ENCODE measurements around the gene RECQL5. TPM values are rescaled to one million over a fixed set of nuclear protein-coding genes. Genes with fewer than 3 reads are reported as not detected.

The RECQL5 gene
- polyA plus RNA-seq, 4 donors: 23.0 to 62.8 (median 36.7) TPM

GRCh38 chr17:75621489-75621888 lies 45.5 kb downstream of the RECQL5 start:
- DNase-seq (ENCODE audit: low read depth in 4 of 4, low spot score in 3 of 4): no peak

GRCh38 chr17:75619506-75620431 lies 47.2 kb downstream of the RECQL5 start:
- no peak for DNase-seq (ENCODE audit: low read depth in 4 of 4, low spot score in 3 of 4)

DNA sequence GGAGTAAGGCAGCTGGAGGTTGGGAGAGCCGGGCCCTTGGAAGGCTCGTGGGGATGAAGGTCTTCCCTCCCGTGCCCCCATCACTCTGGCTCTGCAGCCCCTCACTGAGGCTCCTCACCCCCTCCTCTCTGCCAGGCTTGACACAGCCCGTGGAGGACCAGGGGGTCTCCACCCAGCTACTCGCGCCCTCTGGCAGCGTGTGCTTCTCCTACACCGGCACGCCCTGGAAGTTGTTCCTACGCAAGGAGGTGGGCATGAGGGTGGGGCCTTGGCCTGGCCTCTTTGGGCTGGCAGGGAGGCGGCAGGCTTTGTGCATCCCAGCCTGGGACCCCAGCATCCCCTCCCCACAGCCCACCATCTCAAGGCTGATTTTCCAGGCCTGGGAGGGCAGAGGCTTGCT lies 49.3 kb downstream of the RECQL5 start:
- no peak for DNase-seq (ENCODE audit: low read depth in 4 of 4, low spot score in 3 of 4)

DNA sequence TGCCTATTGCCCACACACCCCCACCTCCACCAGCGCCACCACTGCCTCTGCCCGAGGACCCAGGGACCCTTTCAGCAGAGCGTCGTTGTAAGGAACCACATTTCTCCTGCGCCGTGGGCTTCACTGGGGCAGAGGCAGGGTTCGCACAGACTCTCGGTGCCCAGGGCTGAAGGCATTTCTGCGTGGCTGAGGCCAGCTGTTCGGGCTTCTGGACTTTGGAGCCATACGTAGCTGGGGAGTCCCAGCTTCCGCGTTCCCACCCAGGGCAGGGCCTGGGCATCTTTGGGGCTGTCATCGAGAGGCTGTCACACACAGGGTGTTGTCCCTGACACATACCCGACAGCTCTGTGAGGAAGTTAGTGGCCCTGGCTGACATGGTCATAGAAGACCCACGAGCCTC lies 49.7 kb downstream of the RECQL5 start:
- no peak for DNase-seq (ENCODE audit: low read depth in 4 of 4, low spot score in 3 of 4)

DNA sequence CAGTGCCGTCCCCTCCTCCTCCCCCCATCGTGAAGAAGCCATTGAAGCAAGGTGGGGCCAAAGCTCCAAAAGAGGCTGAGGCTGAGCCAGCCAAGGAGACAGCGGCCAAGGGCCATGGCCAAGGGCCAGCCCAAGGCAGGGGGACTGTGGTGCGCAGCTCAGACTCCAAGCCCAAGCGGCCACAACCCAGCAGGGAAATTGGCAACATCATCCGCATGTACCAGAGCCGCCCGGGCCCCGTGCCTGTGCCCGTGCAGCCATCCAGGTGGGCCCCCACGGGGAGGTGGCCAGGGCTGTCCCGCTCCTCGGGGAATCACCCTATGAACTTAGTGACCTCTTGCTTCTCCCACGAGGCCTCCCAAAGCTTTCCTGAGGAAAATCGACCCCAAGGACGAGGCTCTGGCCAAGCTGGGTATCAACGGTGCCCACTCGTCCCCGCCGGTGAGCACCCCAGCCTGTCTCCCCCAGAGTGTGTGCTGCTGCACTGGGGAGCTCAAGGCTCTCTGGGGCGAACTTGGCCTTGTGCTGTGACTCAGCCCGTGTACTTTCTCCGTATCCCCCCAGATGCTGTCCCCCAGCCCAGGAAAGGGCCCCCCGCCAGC lies 50.3 kb downstream of the RECQL5 start:
- DNase-seq (ENCODE audit: low read depth in 4 of 4, low spot score in 3 of 4): no peak

DNA sequence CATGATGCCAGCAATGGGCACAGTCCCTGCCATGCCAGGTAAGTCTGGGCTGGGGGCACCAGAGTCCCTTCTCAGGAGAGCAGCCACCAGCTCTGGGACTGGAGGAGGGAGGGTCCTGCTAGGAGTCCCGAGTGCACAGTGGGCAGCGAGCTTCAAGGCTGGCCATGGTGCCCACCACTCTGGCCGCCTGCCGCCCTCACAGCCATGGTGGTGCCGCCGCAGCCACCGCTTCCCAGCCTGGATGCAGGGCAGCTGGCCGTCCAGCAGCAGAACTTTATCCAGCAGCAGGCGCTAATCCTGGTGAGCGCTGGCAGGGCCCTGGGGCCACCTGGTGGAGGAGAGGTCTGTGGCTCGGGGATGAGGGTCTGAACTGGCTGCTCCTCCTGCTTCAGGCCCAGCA lies 51.7 kb downstream of the RECQL5 start:
- DNase-seq (ENCODE audit: low read depth in 4 of 4, low spot score in 3 of 4): no peak

- DNase-seq (ENCODE audit: low read depth in 4 of 4, low spot score in 3 of 4): no peak
Observed at GRCh38 chr17:75614556-75615270, 52.2 kb downstream of the RECQL5 start.

- DNase-seq (ENCODE audit: low read depth in 4 of 4, low spot score in 3 of 4): no peak
Observed at GRCh38 chr17:75614006-75614405, 52.9 kb downstream of the RECQL5 start.

DNA sequence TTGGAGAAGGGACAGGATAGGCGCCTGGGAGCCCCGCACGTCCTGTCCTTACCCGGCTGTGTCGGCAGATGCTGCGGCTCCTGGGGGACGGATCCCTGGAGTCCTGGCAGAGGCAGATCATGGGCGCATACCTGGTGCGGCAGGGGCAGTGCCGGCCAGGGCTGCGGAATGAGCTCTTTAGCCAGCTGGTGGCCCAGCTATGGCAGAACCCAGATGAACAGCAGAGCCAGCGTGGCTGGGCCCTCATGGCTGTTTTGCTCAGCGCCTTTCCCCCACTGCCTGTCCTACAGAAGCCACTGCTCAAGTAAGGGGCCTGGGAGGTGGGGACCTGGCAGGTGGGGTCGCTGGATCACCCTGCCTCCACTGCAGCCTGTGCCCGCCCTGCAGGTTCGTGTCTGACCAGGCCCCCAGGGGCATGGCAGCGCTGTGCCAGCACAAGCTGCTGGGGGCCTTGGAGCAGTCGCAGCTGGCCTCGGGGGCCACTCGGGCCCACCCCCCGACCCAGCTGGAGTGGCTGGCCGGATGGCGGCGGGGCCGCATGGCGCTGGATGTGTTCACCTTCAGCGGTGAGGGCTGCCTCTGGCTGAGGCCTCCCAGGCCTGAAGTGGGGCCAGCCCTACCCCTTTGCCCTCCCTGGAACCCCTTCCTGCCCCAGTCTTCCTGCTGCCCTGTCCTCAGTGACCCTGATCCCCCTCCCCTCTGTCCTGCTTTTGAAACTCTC lies 53.9 kb downstream of the RECQL5 start:
- no peak for DNase-seq (ENCODE audit: low read depth in 4 of 4, low spot score in 3 of 4)

- DNase-seq (ENCODE audit: low read depth in 4 of 4, low spot score in 3 of 4): no peak
Observed at GRCh38 chr17:75611851-75612429, 55.0 kb downstream of the RECQL5 start.

DNA sequence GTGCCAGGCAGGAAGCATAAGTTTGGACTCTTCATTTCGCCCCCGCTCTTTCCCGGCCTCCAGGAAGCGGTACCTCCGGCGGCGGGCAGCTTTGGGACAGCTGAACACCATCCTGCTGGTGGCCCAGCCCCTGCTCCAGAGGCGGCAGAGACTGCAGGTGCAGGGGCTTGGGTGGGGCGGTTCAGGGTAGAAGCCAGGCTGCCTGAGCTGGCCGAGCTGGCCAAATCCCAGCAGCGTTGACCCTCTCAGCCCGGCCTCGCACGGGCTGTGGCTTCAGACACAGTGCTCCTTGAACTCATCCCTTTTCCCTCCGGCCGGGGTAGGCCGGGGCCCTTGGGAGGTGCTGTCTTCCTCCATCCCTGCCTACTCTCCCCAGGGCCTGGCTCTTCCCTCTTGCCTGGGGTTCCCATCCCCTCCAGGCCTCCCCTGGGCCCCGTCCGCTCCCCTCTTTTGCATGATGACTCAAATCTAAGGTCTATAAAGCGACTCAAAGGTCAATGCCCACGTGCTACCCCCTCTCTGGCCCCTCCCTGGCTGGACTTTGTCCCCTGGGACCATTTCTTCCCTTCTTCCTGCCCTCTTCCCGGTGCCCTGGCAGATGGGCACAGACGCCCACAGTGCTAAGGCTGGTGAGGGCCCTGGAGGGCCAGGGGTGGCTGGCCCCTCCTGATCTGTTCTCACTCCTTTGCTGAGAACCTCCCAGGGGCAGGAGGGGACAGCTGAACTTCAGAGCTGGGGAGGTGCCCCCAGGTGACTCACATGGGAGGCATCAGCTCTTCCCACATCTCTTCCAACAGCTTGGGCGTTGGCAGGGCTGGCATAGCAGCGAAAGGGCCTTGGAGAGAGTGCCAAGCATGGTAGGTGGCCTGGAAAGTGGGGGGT lies 56.6 kb downstream of the RECQL5 start:
- no peak for DNase-seq (ENCODE audit: low read depth in 4 of 4, low spot score in 3 of 4)

DNA sequence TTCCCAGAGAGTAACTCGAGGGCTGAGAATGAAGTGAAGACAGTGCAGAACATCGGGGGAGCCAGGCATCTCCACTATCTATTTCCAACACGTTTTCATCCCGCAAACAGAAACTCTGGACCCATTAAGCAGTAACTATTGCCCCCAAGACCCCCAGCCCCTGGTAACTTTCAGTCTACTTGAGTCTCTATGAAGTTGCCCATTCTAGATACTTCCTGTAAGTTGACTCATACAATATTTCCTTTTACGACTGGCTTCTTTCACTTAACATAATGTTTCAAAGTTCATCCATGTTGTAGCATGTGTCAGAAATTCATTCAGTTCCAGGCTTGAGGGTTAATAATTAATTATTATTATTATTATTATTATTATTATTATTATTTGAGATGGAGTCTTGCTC lies 59.9 kb downstream of the RECQL5 start:
- no peak for DNase-seq (ENCODE audit: low read depth in 4 of 4, low spot score in 3 of 4)

DNA sequence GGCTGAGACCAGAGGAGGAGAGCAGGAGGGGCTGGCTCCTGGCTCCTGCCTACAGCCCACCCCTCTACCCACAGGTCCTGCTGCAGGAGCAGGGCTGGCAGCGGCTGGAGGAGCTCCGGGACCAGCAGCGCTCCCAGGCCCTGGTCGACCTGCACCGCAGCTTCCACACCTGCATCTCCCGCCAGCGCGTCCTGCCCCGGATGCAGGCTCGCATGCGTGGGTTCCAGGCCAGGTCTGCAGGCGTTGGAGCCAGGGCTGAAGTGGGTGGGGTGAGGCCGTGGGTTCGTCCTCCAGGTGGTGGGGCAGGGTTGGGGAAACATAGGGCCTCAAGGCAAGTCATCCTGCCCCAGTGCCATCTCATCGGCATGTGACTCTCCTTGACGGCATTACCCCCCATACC lies 61.2 kb downstream of the RECQL5 start:
- no peak for DNase-seq (ENCODE audit: low read depth in 4 of 4, low spot score in 3 of 4)

GRCh38 chr17:75604034-75604695 lies 62.8 kb downstream of the RECQL5 start:
- DNase-seq (ENCODE audit: low read depth in 4 of 4, low spot score in 3 of 4): no peak

DNA sequence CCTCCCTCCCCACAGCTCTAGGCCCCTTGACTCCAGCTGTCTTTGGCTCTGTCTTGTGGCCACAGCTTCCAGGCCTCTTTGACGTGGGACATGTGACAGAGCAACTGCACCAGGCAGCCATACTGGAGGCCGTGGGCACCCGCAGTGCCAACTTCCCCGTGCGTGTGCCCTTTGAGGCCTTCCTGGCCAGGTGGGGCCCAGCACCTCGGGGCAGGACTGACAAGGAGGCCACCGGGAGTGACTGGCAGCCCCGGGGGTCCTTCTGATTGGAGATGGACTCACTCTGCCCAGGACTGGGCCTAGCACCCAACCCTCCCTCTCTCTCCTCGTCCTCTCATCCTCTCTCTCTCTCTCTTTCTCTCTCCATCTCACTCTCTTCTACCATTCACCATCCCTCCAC lies 63.8 kb downstream of the RECQL5 start:
- no peak for DNase-seq (ENCODE audit: low read depth in 4 of 4, low spot score in 3 of 4)

GRCh38 chr17:75602644-75603043 lies 64.3 kb downstream of the RECQL5 start:
- DNase-seq (ENCODE audit: low read depth in 4 of 4, low spot score in 3 of 4): no peak

GRCh38 chr17:75601057-75601987 lies 65.6 kb downstream of the RECQL5 start:
- DNase-seq (ENCODE audit: low read depth in 4 of 4, low spot score in 3 of 4): no peak
